Ovary (tissue), 9 donors: Measurements from ENCODE around the gene CREB3L1. TPM values are rescaled to one million over a fixed set of nuclear protein-coding genes. Genes with fewer than 3 reads are reported as not detected.

Experiments
- DNase-seq, 5 donors: peaks; one replicate each; pipeline ENCODE4 v3.0.0-alpha.2; 2019 to 2020
- H3K27ac ChIP-seq, 2 donors: fragments of 200-600 bp; one replicate each; pipeline versions ENCODE4 v1.5.1 to v1.8.0; 2019 to 2022
- H3K27me3 ChIP-seq: fragments of 200-600 bp; one replicate; pipeline ENCODE4 v1.8.0; 2022
- H3K36me3 ChIP-seq: fragments of 200-600 bp; sonication (generic); one replicate; pipeline ENCODE4 v1.5.1; 2019
- H3K4me1 ChIP-seq: one replicate; pipeline ENCODE4 v1.8.1; 2013; ENCODE audit warnings: mild to moderate bottlenecking, moderate library complexity; ENCODE audit not compliant: insufficient read depth
- H3K4me3 ChIP-seq: fragments of 200-600 bp; sonication (generic); one replicate; pipeline ENCODE4 v1.5.1; 2017
- H3K9me3 ChIP-seq, 2 donors: fragments of 200-600 bp in 1 of 2; sonication (generic) in 1 of 2; one replicate each; pipeline versions ENCODE4 v1.5.1 to v1.8.1; 2013 to 2019; ENCODE audit warnings: mild to moderate bottlenecking in 1 of 2, moderate library complexity in 1 of 2
- CTCF ChIP-seq, 3 donors: fragments of 450-650 bp in 2 of 3; fragments of 200-600 bp in 1 of 3; IDR thresholded peaks; one replicate each; pipeline versions ENCODE4 v1.5.1 to v1.8.0; 2016 to 2022; ENCODE audit warnings: antibody characterized with exemption in 3 of 3, mild to moderate bottlenecking in 1 of 3
- EP300 ChIP-seq: sonication (generic); formaldehyde crosslinking; IDR thresholded peaks from one replicate; pipeline ENCODE4 v1.6.1; 2017; ENCODE audit warnings: antibody characterized with exemption
- POLR2A ChIP-seq: fragments of 450-650 bp; IDR thresholded peaks from one replicate; pipeline ENCODE4 v1.6.1; 2017; ENCODE audit warnings: antibody characterized with exemption, mild to moderate bottlenecking, moderate library complexity
- WGBS, 3 donors: extraction: QIAGEN DNeasy Blood & Tissue Kit in 1 of 3; methylation state at CpG; one replicate each; pipeline versions ENCODE4 v1.1.5 to v1.1.7; 2013 to 2017; 5-methylcytosine and 5-hydroxymethylcytosine counted together
- intact Hi-C, 4 donors: fragments of 100-400 bp; cut with DNase I; formaldehyde crosslinking; loops; one replicate each; pipeline versions ENCODE4 v1.11.0 to v1.15.1; 2022 to 2023
- polyA plus RNA-seq, 2 donors: library from polyadenylated mRNA; stranded (reverse); fragments of 200-250 nt in 1 of 2; fragments of 350-450 nt in 1 of 2; fragmentation: Illumina TruSeq in 1 of 2; extraction: RNeasy Lipid Tissue Mini Kit (QIAGEN cat#74804) in 1 of 2; gene quantifications; one replicate each; pipeline ENCODE4 v1.2.3, GENCODE V29; 2013 to 2014
- total RNA-seq, 7 donors: library from RNA; depleted of rRNA in 2 of 7; stranded (reverse); fragments of >200 nt in 2 of 7; fragmentation: NEBNext Ultra II Directional in 3 of 7; extraction: Animal tissue kit (Norgen Biotek cat#: 25700) in 3 of 7; gene quantifications; one replicate each; pipeline versions ENCODE4 v1.1.0 to v1.2.4, GENCODE V29; 2016 to 2023
- donor health status: DM: no; HTN: no; CAD: no; lungs with moderate emphysema.
- donor health status: DM: no; HTN: no; CAD: no.
- donor health status: Bipolar disorder and iron deficiency.
- donor health status: DM: yes; HTN: yes; CAD: no.
- donor health status: DM: no; HTN: no; CAD: no.
- donor health status: DM: yes; HTN: yes; CAD: no.

CREB3L1 gene
- total and polyA plus RNA-seq, 9 donors = 1.7 to 63.0 (median 7.5) TPM

- 72 to 79% (median 78%) methylated on average over 5 of the region's 5 CpGs for WGBS, 3 donors
- TF ChIP-seq EP300 (no peak), CTCF (IDR thresholded peaks at IDR 0.05) (no peak), POLR2A (no peak)
- H3K4me1 ChIP-seq = peaks cover 2% of the 10 kb centered on the region
- no peaks in the 10 kb centered on the region for H3K36me3 ChIP-seq
- H3K4me3 ChIP-seq = no peak overlapping the region
- no peak for DNase-seq
- no peaks in the 10 kb centered on the region for H3K9me3 ChIP-seq
- intact Hi-C loops = loop anchor here in 2 of 4 donors (10.0 kb wide), 2 partner anchors 112 to 272 kb away; partner anchors contain the start of gene PHF21A (in 1 of the 2)
- H3K27me3 ChIP-seq = no peaks in the 10 kb centered on the region
- no peak overlapping the region for H3K27ac ChIP-seq
Measured at GRCh38 chr11:46236918-46237247, 40.6 kb upstream of the CREB3L1 start.

DNA sequence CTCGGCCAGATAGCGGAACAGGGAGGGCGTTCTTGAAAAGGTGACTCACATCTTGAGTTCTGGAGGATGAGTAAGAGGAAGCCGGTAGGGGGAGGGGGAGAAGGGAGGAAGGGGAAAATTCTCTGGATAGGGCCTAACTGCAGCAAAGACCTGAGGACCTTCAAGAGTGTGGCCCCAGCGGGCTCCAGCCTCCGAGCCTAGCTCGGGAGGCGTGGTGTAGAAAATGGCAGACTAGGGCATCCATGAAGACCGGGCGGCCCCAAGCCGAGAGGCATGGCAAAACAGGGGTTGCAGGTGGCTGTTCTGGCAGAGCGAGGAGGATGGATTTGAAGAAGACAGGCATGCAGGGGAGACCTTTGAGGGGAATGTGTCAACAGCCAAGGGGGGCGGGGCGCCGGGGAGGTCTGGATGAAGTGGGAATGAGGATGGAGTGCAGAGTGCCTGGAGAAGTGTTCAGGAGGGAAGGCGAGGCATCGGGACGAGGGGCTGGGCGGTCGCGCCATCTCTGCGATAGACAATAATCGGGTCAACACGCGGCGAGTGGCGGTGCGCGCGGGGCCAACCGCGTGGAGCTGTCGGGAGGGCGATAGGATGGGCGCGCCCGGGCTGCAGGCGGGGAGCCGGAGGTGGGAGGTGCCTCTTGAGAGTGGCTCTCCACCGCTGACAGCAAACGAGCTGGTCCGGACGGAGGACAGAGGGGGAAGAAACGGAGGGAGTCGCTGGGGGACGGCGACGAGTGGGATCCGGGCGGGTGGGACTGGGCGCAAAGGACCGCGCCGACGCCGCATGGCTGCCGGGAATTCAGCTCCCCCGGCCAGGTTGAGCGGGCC is 40.0 kb upstream of the CREB3L1 start:
- peak; percentile 72 to 79 (median 75) for DNase-seq
- no peak for TF ChIP-seq CTCF (IDR thresholded peaks at IDR 0.05)
- peak; percentile 3 for TF ChIP-seq POLR2A

DNA sequence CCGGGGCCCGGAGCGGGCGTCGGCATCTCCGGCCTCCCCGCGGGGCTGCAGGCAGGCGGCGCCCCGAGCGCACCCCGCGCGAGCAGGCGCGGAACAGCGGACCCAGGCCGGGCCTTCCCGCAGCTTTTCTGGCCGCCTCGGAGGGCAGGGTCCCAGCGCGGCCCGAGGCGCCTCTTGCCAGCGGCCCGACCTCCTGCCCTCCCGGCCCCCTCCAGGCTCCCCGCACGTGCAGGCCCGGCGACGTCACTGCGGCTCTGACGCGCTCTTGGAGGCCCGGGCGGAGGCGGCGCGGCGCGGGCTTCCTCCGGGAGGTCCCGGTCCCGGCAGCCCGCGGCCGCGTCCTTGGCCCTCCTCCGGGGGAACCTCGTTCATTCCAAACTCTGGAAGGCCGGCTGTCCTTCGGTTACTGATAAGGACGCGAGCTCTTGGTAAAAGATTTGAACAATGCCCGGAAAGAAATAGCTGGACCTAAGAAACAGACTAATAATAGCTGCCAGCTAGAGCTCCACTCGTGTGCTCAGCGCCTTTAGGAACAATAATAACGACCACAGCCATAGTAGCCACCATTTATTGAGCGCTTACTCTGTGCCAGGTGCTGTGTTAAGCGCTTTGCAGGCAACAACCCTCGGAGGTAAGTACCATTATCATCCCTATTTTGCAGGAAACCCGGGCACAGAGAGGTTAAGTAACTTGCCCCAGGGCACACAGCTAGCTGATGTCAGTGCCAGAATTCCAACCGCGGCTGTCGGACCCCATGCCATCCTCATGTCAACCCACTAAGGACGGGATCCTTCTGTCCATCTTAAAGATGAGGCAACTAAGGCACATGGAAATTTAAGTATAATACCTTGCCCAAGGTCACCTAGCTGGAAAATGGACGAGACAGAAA is 39.1 kb upstream of the CREB3L1 start:
- peak; percentile 84 to 92 (median 90) for DNase-seq
- peaks cover 4% of the 10 kb centered on the region for H3K4me1 ChIP-seq
- TF ChIP-seq CTCF (IDR thresholded peaks at IDR 0.05) = peak in 1 of 3 donors; percentile 45
- no peak for TF ChIP-seq EP300

More for the DNA sequence above, 40.0 kb upstream of the CREB3L1 start:
- H3K4me3 ChIP-seq = peak overlapping the region; percentile 40
- 5 to 8% (median 6%) methylated on average over 57 to 59 of the region's 59 CpGs for WGBS, 3 donors
- no peaks in the 10 kb centered on the region for H3K27me3 ChIP-seq
- H3K27ac ChIP-seq = peak overlapping the region; percentile 78 to 95
- H3K4me1 ChIP-seq = peaks cover 2% of the 10 kb centered on the region
- H3K9me3 ChIP-seq = no peaks in the 10 kb centered on the region
- intact Hi-C loops = loop anchor here in 3 of 4 donors (2.0 to 10.0 kb wide), 3 partner anchors 71 to 273 kb away; partner anchors contain the start of gene PHF21A (in 1 of the 3)
- H3K36me3 ChIP-seq = no peaks in the 10 kb centered on the region

More for the DNA sequence above, 39.1 kb upstream of the CREB3L1 start:
- Histone ChIP-seq H3K27me3 (no peaks in the 10 kb centered on the region), H3K9me3 (no peaks in the 10 kb centered on the region), H3K4me3 (peak overlapping the region; percentile 40), H3K36me3 (no peaks in the 10 kb centered on the region), H3K27ac (peak overlapping the region; percentile 78 to 95)
- WGBS, 3 donors = 0 to 1% (median 1%) methylated on average over 52 to 70 of the region's 70 CpGs
- intact Hi-C loops = loop anchor here in 3 of 4 donors (2.0 to 10.0 kb wide), 3 partner anchors 70 to 274 kb away; partner anchors contain the start of gene PHF21A (in 1 of the 3)
